K562 (cell line): ENCODE results near the gene IQCN. TPM values are rescaled to one million over a fixed set of nuclear protein-coding genes. Genes with fewer than 3 reads are reported as not detected.
A peak's percentile ranks its signal among the peaks of the same experiment; 100 is the strongest.

ENCODE experiments used
- ATF1 ChIP-seq, 2 experiments: fragments of 450-650 bp in 1 of 2; IDR thresholded peaks; 2 replicates each; pipeline ENCODE4 v1.6.1; 2016; ENCODE audit warnings: missing compliant biosample characterization in 1 of 2, missing genetic modification characterization in 1 of 2
- C11orf30 ChIP-seq: fragments of 450-650 bp; IDR thresholded peaks from 2 replicates; pipeline ENCODE4 v1.6.1; 2016; ENCODE audit warnings: low read depth, mild to moderate bottlenecking
- CBFA2T2 ChIP-seq: fragments of 450-650 bp; conservative IDR thresholded peaks from 2 replicates; pipeline ENCODE4 v1.6.1; 2017; ENCODE audit warnings: mild to moderate bottlenecking
- CSDE1 ChIP-seq, 2 experiments: fragments of 450-650 bp; IDR thresholded peaks; 2 replicates each; pipeline ENCODE4 v1.6.1; 2016; ENCODE audit warnings: mild to moderate bottlenecking in 1 of 2
- ETV5 ChIP-seq: sonication (generic); formaldehyde crosslinking; IDR thresholded peaks from 2 replicates; pipeline ENCODE4 v1.4.0; 2020; ENCODE audit warnings: low read depth, mild to moderate bottlenecking, missing genetic modification reagents
- HIVEP1 ChIP-seq: fragments of 250-450 bp; sonication (Bioruptor Pico); IDR thresholded peaks from 2 replicates; pipeline ENCODE4 v1.4.0; 2020; ENCODE audit warnings: mild to moderate bottlenecking
- L3MBTL2 ChIP-seq: fragments of 450-650 bp; IDR thresholded peaks from 2 replicates; pipeline ENCODE4 v1.6.1; 2016; ENCODE audit warnings: mild to moderate bottlenecking, moderate library complexity
- MBD2 ChIP-seq: sonication (generic); IDR thresholded peaks from 2 replicates; pipeline ENCODE4 v1.6.1; 2016; ENCODE audit warnings: low read depth, borderline replicate concordance
- MCM7 ChIP-seq, 2 experiments: fragments of 450-650 bp; IDR thresholded peaks; 2 replicates each; pipeline ENCODE4 v1.6.1; 2016 to 2018
- PCBP2 ChIP-seq: fragments of 200-400 bp; formaldehyde crosslinking; IDR thresholded peaks from 2 replicates; pipeline ENCODE4 v1.6.1; 2018; ENCODE audit warnings: low read length, low read depth, mild to moderate bottlenecking, moderate library complexity; ENCODE audit not compliant: poor library complexity, severe bottlenecking
- RBM22 ChIP-seq: fragments of 200-400 bp; formaldehyde crosslinking; IDR thresholded peaks from 2 replicates; pipeline ENCODE4 v1.6.1; 2018; ENCODE audit warnings: low read length, low read depth; ENCODE audit not compliant: poor library complexity, severe bottlenecking
- TBP ChIP-seq: optimal IDR thresholded peaks from 2 replicates; pipeline ENCODE3; 2011; ENCODE audit warnings: low read depth, low read length, improper control_type of control experiment
- TSC22D4 ChIP-seq: fragments of 450-650 bp; IDR thresholded peaks from 2 replicates; pipeline ENCODE4 v1.6.1; 2016; ENCODE audit warnings: missing genetic modification characterization, missing biosample characterization, control low read depth
- ZEB2 ChIP-seq: fragments of 450-650 bp; IDR thresholded peaks from 2 replicates; pipeline ENCODE4 v1.6.1; 2016
- polyA plus RNA-seq, 8 experiments: library from polyadenylated mRNA; depleted of rRNA in 4 of 8; stranded (reverse) in 5 of 8; unstranded in 3 of 8; fragments of >200 nt; fragmentation: Nextera tagmentation in 2 of 8; fragmentation: Illumina TruSeq in 1 of 8; extraction: Ambion mirVana in 2 of 8; extraction: Trizol in 1 of 8; gene quantifications; 2 replicates each; pipeline versions ENCODE4 v1.2.1 to v1.2.3, GENCODE V29; 2011 to 2014; ENCODE audit warnings: inconsistent platforms in 1 of 8, missing spikeins in 1 of 8
- total RNA-seq, 7 experiments: library from RNA; depleted of rRNA in 6 of 7; stranded (reverse); fragments of >200 nt in 6 of 7; fragmentation: Illumina TruSeq in 2 of 7; extraction: Trizol in 2 of 7; gene quantifications; 2 replicates each; pipeline versions ENCODE4 v1.2.1 to v1.2.3, GENCODE V29; 2011 to 2021; ENCODE audit warnings: low replicate concordance in 1 of 7
- TF ChIP-seq, protein P1 (sequence below): sonication (generic); formaldehyde crosslinking; IDR thresholded peaks from 2 replicates; pipeline ENCODE4 v1.9.0; 2022; ENCODE audit warnings: mild to moderate bottlenecking, missing genetic modification reagents
- TF ChIP-seq, protein P2 (sequence below): fragments of 200-400 bp; formaldehyde crosslinking; IDR thresholded peaks from 2 replicates; pipeline ENCODE4 v1.6.1; 2017; ENCODE audit warnings: mild to moderate bottlenecking, low read depth, low read length, moderate library complexity
- TF ChIP-seq, protein P3 (sequence below), 2 experiments: fragments of 450-650 bp; IDR thresholded peaks; 2 replicates each; pipeline ENCODE4 v1.6.1; 2018; ENCODE audit warnings: mild to moderate bottlenecking in 2 of 2, low read depth in 1 of 2; ENCODE audit not compliant: partially characterized antibody in 2 of 2
- TF ChIP-seq, protein P4 (sequence below), 3 experiments: fragments of 200-800 bp in 1 of 3; fragments of 250-450 bp in 1 of 3; fragments of 450-650 bp in 1 of 3; sonication (Bioruptor Pico) in 1 of 3; sonication (Bioruptor generic) in 1 of 3; formaldehyde crosslinking in 1 of 3; IDR thresholded peaks; 2 replicates each; pipeline versions ENCODE4 v1.6.1 to v1.8.0; 2016 to 2022; ENCODE audit warnings: mild to moderate bottlenecking in 2 of 3, missing genetic modification characterization in 2 of 3, missing compliant biosample characterization in 1 of 3, moderate library complexity in 1 of 3

IQCN gene
- total and polyA plus RNA-seq, 9 of the 15 experiments (the other 6 are each of a cell fraction or from before 2014, with no cell fraction given): 0.01 to 0.07 (median 0.04) TPM; not detected in 3

DNA sequence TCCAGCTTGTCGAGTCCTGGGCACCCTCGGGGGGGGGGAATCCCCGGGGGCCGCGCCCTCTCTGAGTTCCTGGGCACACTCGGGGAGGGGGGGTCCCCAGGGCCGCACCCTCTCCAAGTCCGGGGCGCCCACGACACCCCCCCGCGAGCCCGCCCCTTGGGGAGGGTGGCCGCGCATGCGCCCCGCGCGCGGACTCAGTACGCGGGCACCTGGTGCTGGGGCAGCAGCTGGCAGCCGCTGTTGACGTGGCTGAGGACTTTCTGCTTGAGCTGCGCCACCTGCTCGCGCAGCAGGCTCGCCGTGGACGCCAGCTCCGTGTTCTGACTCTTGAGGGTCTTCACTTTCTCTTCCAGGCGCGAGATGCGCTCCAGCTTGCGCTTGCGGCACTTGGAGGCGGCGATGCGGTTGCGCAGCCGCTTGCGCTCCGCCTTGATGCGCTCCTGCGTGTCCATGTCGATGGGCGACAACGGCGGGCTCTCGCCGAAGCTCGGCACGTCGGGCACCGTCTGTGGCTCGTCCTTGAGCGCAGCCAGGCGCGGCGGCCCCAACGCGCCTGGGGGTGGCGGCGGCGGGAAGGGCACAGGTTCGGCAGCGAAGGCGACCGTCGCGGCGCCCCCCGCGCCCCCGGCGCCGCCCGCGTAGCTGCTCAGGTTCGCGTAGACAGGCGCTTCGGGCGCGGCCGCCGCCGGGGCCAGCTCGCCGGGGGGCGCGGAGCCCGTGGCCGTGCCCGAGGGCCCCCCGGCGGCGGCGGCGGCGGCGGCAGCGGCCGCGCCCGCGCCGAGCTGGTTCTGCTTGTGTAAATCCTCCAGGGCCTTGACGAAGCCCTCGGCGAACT is 6.2 kb upstream of the IQCN start (continued):
- TF ChIP-seq PCBP2: no peak
- TF ChIP-seq, protein P1, sequence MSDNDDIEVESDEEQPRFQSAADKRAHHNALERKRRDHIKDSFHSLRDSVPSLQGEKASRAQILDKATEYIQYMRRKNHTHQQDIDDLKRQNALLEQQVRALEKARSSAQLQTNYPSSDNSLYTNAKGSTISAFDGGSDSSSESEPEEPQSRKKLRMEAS (CRISPR knock-in tag): 0 out of 2 replicates have a peak, but pooled peaks have one; percentile 37
- no peak for TF ChIP-seq CBFA2T2
- TF ChIP-seq MBD2: peak; percentile 15; the same call in 1 of the 2 replicates
- no peak for TF ChIP-seq C11orf30
- TF ChIP-seq, protein P2, sequence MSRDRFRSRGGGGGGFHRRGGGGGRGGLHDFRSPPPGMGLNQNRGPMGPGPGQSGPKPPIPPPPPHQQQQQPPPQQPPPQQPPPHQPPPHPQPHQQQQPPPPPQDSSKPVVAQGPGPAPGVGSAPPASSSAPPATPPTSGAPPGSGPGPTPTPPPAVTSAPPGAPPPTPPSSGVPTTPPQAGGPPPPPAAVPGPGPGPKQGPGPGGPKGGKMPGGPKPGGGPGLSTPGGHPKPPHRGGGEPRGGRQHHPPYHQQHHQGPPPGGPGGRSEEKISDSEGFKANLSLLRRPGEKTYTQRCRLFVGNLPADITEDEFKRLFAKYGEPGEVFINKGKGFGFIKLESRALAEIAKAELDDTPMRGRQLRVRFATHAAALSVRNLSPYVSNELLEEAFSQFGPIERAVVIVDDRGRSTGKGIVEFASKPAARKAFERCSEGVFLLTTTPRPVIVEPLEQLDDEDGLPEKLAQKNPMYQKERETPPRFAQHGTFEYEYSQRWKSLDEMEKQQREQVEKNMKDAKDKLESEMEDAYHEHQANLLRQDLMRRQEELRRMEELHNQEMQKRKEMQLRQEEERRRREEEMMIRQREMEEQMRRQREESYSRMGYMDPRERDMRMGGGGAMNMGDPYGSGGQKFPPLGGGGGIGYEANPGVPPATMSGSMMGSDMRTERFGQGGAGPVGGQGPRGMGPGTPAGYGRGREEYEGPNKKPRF: no peak
- TF ChIP-seq HIVEP1: no peak
- TF ChIP-seq, protein P3, sequence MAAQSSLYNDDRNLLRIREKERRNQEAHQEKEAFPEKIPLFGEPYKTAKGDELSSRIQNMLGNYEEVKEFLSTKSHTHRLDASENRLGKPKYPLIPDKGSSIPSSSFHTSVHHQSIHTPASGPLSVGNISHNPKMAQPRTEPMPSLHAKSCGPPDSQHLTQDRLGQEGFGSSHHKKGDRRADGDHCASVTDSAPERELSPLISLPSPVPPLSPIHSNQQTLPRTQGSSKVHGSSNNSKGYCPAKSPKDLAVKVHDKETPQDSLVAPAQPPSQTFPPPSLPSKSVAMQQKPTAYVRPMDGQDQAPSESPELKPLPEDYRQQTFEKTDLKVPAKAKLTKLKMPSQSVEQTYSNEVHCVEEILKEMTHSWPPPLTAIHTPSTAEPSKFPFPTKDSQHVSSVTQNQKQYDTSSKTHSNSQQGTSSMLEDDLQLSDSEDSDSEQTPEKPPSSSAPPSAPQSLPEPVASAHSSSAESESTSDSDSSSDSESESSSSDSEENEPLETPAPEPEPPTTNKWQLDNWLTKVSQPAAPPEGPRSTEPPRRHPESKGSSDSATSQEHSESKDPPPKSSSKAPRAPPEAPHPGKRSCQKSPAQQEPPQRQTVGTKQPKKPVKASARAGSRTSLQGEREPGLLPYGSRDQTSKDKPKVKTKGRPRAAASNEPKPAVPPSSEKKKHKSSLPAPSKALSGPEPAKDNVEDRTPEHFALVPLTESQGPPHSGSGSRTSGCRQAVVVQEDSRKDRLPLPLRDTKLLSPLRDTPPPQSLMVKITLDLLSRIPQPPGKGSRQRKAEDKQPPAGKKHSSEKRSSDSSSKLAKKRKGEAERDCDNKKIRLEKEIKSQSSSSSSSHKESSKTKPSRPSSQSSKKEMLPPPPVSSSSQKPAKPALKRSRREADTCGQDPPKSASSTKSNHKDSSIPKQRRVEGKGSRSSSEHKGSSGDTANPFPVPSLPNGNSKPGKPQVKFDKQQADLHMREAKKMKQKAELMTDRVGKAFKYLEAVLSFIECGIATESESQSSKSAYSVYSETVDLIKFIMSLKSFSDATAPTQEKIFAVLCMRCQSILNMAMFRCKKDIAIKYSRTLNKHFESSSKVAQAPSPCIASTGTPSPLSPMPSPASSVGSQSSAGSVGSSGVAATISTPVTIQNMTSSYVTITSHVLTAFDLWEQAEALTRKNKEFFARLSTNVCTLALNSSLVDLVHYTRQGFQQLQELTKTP (IDR thresholded peaks at IDR 0.05; ENCODE audit: low read depth in 1 of 2, partially characterized antibody in 2 of 2): no peak
- no peak for TF ChIP-seq ATF1 (CRISPR knock-in tag; IDR thresholded peaks at IDR 0.05)
- no peak for TF ChIP-seq ATF1 (tag; IDR thresholded peaks at IDR 0.05)
- TF ChIP-seq CSDE1 (IDR thresholded peaks at IDR 0.05): no peak
- TF ChIP-seq ZEB2: no peak
- TF ChIP-seq TSC22D4 (tag): no peak
- peak; percentile 63 for TF ChIP-seq TBP
- TF ChIP-seq RBM22: peak; percentile 98
- TF ChIP-seq, protein P4, sequence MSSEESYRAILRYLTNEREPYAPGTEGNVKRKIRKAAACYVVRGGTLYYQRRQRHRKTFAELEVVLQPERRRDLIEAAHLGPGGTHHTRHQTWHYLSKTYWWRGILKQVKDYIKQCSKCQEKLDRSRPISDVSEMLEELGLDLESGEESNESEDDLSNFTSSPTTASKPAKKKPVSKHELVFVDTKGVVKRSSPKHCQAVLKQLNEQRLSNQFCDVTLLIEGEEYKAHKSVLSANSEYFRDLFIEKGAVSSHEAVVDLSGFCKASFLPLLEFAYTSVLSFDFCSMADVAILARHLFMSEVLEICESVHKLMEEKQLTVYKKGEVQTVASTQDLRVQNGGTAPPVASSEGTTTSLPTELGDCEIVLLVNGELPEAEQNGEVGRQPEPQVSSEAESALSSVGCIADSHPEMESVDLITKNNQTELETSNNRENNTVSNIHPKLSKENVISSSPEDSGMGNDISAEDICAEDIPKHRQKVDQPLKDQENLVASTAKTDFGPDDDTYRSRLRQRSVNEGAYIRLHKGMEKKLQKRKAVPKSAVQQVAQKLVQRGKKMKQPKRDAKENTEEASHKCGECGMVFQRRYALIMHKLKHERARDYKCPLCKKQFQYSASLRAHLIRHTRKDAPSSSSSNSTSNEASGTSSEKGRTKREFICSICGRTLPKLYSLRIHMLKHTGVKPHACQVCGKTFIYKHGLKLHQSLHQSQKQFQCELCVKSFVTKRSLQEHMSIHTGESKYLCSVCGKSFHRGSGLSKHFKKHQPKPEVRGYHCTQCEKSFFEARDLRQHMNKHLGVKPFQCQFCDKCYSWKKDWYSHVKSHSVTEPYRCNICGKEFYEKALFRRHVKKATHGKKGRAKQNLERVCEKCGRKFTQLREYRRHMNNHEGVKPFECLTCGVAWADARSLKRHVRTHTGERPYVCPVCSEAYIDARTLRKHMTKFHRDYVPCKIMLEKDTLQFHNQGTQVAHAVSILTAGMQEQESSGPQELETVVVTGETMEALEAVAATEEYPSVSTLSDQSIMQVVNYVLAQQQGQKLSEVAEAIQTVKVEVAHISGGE (CRISPR knock-in tag; IDR thresholded peaks at IDR 0.05): no peak
- no peak for TF ChIP-seq MCM7 (IDR thresholded peaks at IDR 0.05)
- no peak for TF ChIP-seq ETV5
- no peak for TF ChIP-seq L3MBTL2
